SU-DHL-6 (cell line): ENCODE data around the gene TMEM88.
A peak's percentile ranks its signal among the peaks of the same experiment; 100 is the strongest.
"Not testable (repeated sequence)": the region's sequence is repeated elsewhere in the genome, so short reads cannot be mapped to it uniquely, and the experiment has no call there.

Experiments used
- H2AFZ ChIP-seq: fragments of 200-600 bp; sonication (generic); 2 replicates; pipeline ENCODE4 v1.6.1; 2014; ENCODE audit warnings: low read depth, mild to moderate bottlenecking, moderate library complexity, mixed read lengths, antibody characterized with exemption, low read length; ENCODE audit not compliant: severe bottlenecking
- H3F3A ChIP-seq: fragments of 200-600 bp; shearing (Covaris generic); 2 replicates; pipeline ENCODE4 v1.6.0; 2016; ENCODE audit warnings: antibody characterized with exemption, mild to moderate bottlenecking; ENCODE audit not compliant: insufficient read depth
- H3K27ac ChIP-seq: fragments of 200-600 bp; sonication (generic); 2 replicates; pipeline ENCODE4 v1.5.1; 2016; ENCODE audit warnings: low read depth, mild to moderate bottlenecking, low read length, moderate library complexity, mixed read lengths
- H3K27me3 ChIP-seq: fragments of 200-600 bp; sonication (generic), shearing (Covaris generic); 2 replicates; pipeline ENCODE4 v1.6.0; 2014; ENCODE audit warnings: mild to moderate bottlenecking, low read length
- H3K36me3 ChIP-seq: fragments of 200-600 bp; sonication (generic); 2 replicates; pipeline ENCODE4 v1.6.1; 2014; ENCODE audit warnings: mild to moderate bottlenecking, low read length, mixed read lengths
- H3K4me2 ChIP-seq: fragments of 300-600, 200-600 bp; shearing (Covaris generic), sonication (generic); 2 replicates; pipeline ENCODE4 v1.6.0; 2014; ENCODE audit warnings: low read length, low read depth, mild to moderate bottlenecking; ENCODE audit not compliant: poor library complexity, severe bottlenecking
- H3K4me3 ChIP-seq: fragments of 200-600 bp; sonication (generic); 2 replicates; pipeline ENCODE4 v1.5.1; 2014; ENCODE audit warnings: antibody characterized with exemption, low read length, mild to moderate bottlenecking, mixed read lengths; ENCODE audit not compliant: insufficient read depth, poor library complexity, severe bottlenecking
- H3K79me2 ChIP-seq: fragments of 200-600 bp; sonication (generic); 2 replicates; pipeline ENCODE4 v1.6.1; 2014; ENCODE audit warnings: mild to moderate bottlenecking, low read length, moderate library complexity; ENCODE audit not compliant: insufficient read depth
- H3K9ac ChIP-seq: fragments of 200-600 bp; sonication (generic); 2 replicates; pipeline ENCODE4 v1.7.0; 2014; ENCODE audit warnings: mild to moderate bottlenecking, low read length
- H3K9me2 ChIP-seq: fragments of 200-600 bp; sonication (generic); replicated peaks from 2 replicates; pipeline ENCODE4 v1.6.1; 2014; ENCODE audit warnings: low read length; ENCODE audit not compliant: insufficient read depth
- H3K9me3 ChIP-seq: fragments of 200-600 bp; sonication (generic); 2 replicates; pipeline ENCODE4 v1.6.1; 2014; ENCODE audit warnings: low read length, mixed read lengths; ENCODE audit not compliant: insufficient read depth
- H4K20me1 ChIP-seq: fragments of 200-600 bp; sonication (generic); 2 replicates; pipeline ENCODE4 v1.6.1; 2014; ENCODE audit warnings: low read depth, mild to moderate bottlenecking, antibody characterized with exemption, low read length, moderate library complexity, mixed read lengths
- EZH2phosphoT487 ChIP-seq: fragments of 200-600 bp; sonication (generic), shearing (Covaris generic); conservative IDR thresholded peaks from 2 replicates; pipeline ENCODE4 v1.6.1; 2018; ENCODE audit warnings: mild to moderate bottlenecking, antibody characterized with exemption, low read length, moderate library complexity, mixed read lengths
- TF ChIP-seq, protein P1 (sequence below): fragments of 200-600 bp; sonication (generic); IDR thresholded peaks from one replicate; pipeline ENCODE4 v1.5.1; 2017; ENCODE audit warnings: antibody characterized with exemption, mild to moderate bottlenecking, low read length, moderate library complexity; ENCODE audit not compliant: insufficient read depth, poor library complexity, severe bottlenecking

TMEM88 gene

DNA sequence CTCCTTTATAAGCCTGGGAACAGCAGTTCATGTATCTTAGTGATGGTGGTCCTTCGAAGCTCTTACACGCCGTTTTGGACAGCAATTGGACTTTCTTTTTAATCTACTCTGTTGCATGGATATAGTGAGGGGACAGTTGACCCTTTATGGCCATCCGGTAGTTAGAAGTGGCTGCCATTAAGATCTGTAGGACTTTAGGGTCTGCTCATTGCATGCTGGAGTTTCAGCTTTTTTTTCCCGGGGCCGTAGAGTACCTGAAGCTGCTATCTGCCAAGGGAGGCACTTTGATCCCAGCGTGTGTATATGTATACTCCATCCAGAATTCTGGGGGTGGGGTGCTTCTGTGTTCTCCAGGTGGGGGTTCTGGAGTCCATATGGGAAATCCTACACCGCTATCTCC, 4.2 kb downstream of the TMEM88 start:
- H3K9me2 ChIP-seq, result no peaks in the 10 kb centered on the region
- no peak overlapping the region for H2AFZ ChIP-seq
- H4K20me1 ChIP-seq, result no peaks in the 10 kb centered on the region
- peak overlapping the region; percentile 86 for H3K9ac ChIP-seq
- peak overlapping the region; percentile 87 for H3K4me2 ChIP-seq
- TF ChIP-seq, protein P1, sequence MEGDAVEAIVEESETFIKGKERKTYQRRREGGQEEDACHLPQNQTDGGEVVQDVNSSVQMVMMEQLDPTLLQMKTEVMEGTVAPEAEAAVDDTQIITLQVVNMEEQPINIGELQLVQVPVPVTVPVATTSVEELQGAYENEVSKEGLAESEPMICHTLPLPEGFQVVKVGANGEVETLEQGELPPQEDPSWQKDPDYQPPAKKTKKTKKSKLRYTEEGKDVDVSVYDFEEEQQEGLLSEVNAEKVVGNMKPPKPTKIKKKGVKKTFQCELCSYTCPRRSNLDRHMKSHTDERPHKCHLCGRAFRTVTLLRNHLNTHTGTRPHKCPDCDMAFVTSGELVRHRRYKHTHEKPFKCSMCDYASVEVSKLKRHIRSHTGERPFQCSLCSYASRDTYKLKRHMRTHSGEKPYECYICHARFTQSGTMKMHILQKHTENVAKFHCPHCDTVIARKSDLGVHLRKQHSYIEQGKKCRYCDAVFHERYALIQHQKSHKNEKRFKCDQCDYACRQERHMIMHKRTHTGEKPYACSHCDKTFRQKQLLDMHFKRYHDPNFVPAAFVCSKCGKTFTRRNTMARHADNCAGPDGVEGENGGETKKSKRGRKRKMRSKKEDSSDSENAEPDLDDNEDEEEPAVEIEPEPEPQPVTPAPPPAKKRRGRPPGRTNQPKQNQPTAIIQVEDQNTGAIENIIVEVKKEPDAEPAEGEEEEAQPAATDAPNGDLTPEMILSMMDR, result no peak
- TF ChIP-seq EZH2phosphoT487, result no peak
- no peaks in the 10 kb centered on the region; the same call in 1 of the 2 replicates for H3F3A ChIP-seq
- no peaks in the 10 kb centered on the region for H3K36me3 ChIP-seq
- H3K27me3 ChIP-seq, result no peaks in the 10 kb centered on the region
- no peaks in the 10 kb centered on the region for H3K9me3 ChIP-seq
- H3K27ac ChIP-seq, result no peak overlapping the region
- peak overlapping the region; percentile 71 for H3K4me3 ChIP-seq
- H3K79me2 ChIP-seq, result peaks cover 27% of the 10 kb centered on the region

DNA sequence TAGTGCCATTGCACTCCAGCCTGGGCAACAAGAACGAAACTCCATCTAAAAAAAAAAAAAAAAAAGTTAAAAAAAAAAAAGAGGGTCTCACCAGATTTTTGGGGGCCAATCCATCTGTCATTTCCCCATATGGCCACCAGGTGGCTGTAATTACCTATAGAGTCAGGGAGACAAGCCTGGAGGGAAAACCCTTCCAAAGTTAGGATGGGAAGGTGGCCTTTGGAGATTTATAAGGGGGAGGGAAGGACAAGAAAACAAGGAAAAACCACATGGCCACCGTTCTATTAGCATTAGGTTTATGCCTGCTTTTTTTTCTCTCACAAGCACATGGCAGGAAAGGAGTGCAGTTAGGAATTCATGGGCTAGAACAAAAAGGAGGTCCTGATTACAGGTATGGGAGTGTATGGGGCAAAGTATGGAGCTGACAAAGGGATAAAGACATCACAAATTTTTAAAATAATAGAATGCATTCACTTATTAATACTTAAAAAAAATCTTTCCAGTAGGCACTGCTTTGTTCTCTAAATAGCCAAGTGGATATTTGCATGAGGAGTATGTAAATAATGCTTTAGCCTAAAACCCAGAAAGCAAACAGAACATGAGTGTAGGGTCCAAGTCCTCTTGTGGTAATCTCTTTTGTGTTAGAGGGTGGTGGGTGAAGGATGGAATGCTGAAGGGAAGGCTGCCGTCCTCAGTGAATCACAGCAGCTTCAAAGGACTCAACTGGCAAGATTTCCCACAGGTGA, 8.0 kb downstream of the TMEM88 start:
- Histone ChIP-seq H3K27me3 (no peaks in the 10 kb centered on the region), H3K4me3 (no peak overlapping the region), H2AFZ (no peak overlapping the region), H3K9ac (no peak overlapping the region), H3K4me2 (no peak overlapping the region), H3F3A (peaks cover 2% of the 10 kb centered on the region; the same call in 1 of the 2 replicates), H3K9me2 (no peaks in the 10 kb centered on the region), H3K79me2 (0 out of 2 replicates have a peak, but pooled peaks cover 19% of the 10 kb centered on the region), H3K9me3 (no peaks in the 10 kb centered on the region), H4K20me1 (no peaks in the 10 kb centered on the region), H3K36me3 (no peaks in the 10 kb centered on the region), H3K27ac (no peak overlapping the region)
- no peak for TF ChIP-seq EZH2phosphoT487
- TF ChIP-seq, protein P1, result peak; percentile 57

DNA sequence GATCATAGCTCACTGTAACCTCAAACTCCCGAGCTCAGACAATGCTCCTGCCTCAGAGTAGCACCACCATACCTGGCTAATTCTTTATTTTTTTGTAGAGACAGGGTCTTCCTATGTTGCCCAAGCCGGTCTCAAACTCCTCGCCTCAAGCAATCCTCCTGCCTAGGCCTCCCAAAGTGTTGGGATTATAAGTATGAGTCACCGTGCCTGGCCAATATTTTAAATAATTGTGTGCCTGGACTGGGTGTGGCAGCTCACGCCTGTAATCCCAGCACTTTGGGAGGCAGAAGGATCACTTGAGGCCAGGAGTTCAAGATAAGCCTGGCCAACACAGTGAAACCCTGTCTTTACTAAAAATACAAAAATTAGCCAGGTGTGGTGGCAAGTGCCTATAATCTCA, 9.5 kb downstream of the TMEM88 start:
- not testable (repeated sequence) for H3K9me2 ChIP-seq, H3K9ac ChIP-seq, H3K4me2 ChIP-seq, H2AFZ ChIP-seq, H4K20me1 ChIP-seq, H3K4me3 ChIP-seq, H3K9me3 ChIP-seq, H3K27ac ChIP-seq, H3K36me3 ChIP-seq, H3F3A ChIP-seq, H3K27me3 ChIP-seq
- 0 out of 2 replicates have a peak, but pooled peaks cover 10% of the 10 kb centered on the region for H3K79me2 ChIP-seq

DNA sequence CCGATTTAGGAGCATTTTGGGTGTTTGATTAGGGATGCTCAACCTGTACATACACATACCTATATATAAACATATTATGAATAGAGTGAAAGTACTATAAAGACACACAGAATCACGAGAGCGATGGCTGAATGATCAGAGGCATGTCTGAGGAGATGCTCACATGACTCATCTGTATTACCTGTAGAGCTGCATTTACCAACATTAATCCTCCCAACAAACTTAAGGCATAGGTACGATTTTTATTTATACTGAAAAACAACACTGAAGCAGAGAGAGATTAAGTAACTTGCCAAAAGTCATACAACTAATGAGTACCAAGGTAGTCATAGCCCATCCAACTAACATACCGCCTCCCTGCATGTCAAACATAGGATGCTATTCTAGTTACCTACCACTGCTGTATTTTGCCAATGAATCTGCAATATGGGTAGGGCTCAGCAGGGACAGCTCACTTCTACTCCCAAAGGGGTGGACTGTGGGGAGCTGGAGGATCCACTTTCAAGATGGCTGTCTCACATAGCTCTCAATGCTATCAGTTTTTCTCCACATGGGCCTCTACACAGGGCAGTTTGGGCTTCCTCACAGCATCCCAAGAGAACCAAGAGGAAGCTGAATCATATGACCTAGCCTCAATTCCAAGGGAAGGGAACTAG, 10.3 kb downstream of the TMEM88 start:
- Histone ChIP-seq H3K27ac (no peak overlapping the region), H2AFZ (no peak overlapping the region), H3K4me3 (no peak overlapping the region), H3K27me3 (no peaks in the 10 kb centered on the region), H4K20me1 (no peaks in the 10 kb centered on the region), H3F3A (peaks cover 2% of the 10 kb centered on the region; the same call in 1 of the 2 replicates), H3K36me3 (no peaks in the 10 kb centered on the region), H3K4me2 (no peak overlapping the region), H3K9ac (no peak overlapping the region), H3K9me3 (no peaks in the 10 kb centered on the region), H3K79me2 (0 out of 2 replicates have a peak, but pooled peaks cover 8% of the 10 kb centered on the region), H3K9me2 (no peaks in the 10 kb centered on the region)
- TF ChIP-seq, protein P1, result no peak
- no peak for TF ChIP-seq EZH2phosphoT487
